ENCODE data around the gene WDR4.

WDR4 gene

GRCh38 chr21:42857216-42857615, 22.1 kb downstream of the WDR4 start:
- H3K27me3 ChIP-seq (ENCODE audit: insufficient read depth, insufficient read length): no peaks in the 10 kb centered on the region
- TF ChIP-seq SUZ12 (IDR thresholded peaks at IDR 0.05; ENCODE audit: extremely low read depth, insufficient read depth, insufficient read length): no peak
- TF ChIP-seq YY1 (IDR thresholded peaks at IDR 0.05; ENCODE audit: insufficient read depth, insufficient read length): no peak
- no peak for TF ChIP-seq ZNF274 (IDR thresholded peaks at IDR 0.05; ENCODE audit: low read depth, low read length)
- no peak for DNase-seq (ENCODE audit: low read depth, low spot score)
- H3K9me3 ChIP-seq (ENCODE audit: insufficient read depth, low read length): no peaks in the 10 kb centered on the region
- no peak overlapping the region for H3K4me3 ChIP-seq (ENCODE audit: insufficient read length, low read depth)
- peaks cover 95% of the 10 kb centered on the region for H3K36me3 ChIP-seq (ENCODE audit: insufficient read depth, insufficient read length, low read length)
- no peaks in the 10 kb centered on the region for H3K4me1 ChIP-seq (ENCODE audit: insufficient read depth, insufficient read length)
- H3K9ac ChIP-seq (ENCODE audit: insufficient read length, low read depth): no peak overlapping the region

DNA sequence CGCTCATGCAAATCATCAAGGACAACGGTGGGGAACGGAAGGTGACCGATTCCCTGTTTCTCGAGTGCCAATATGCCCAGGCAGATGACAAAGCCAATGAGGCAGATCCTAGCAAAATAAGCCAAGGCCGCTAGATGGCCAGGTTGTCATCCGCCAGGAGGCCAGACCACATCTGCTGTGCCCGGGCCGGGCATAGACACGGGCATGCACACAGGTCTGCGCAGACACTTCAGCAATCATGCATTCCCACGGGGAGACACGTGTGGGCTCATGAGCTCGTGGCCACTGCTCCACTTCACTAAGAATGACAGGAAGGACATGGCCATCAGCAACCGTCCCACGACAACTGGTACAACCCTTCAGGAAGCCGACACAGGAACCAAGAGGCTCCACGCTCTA, 23.4 kb downstream of the WDR4 start:
- Histone ChIP-seq H3K36me3 (ENCODE audit: insufficient read depth, insufficient read length, low read length) (peaks cover 98% of the 10 kb centered on the region), H3K4me1 (ENCODE audit: insufficient read depth, insufficient read length) (no peaks in the 10 kb centered on the region), H3K9me3 (ENCODE audit: insufficient read depth, low read length) (no peaks in the 10 kb centered on the region), H3K4me3 (ENCODE audit: insufficient read length, low read depth) (no peak overlapping the region), H3K27me3 (ENCODE audit: insufficient read depth, insufficient read length) (no peaks in the 10 kb centered on the region), H3K9ac (ENCODE audit: insufficient read length, low read depth) (no peak overlapping the region)
- TF ChIP-seq SUZ12 (IDR thresholded peaks at IDR 0.05; ENCODE audit: extremely low read depth, insufficient read depth, insufficient read length) (no peak), YY1 (IDR thresholded peaks at IDR 0.05; ENCODE audit: insufficient read depth, insufficient read length) (no peak), ZNF274 (IDR thresholded peaks at IDR 0.05; ENCODE audit: low read depth, low read length) (no peak)
- no peak for DNase-seq (ENCODE audit: low read depth, low spot score)

DNA sequence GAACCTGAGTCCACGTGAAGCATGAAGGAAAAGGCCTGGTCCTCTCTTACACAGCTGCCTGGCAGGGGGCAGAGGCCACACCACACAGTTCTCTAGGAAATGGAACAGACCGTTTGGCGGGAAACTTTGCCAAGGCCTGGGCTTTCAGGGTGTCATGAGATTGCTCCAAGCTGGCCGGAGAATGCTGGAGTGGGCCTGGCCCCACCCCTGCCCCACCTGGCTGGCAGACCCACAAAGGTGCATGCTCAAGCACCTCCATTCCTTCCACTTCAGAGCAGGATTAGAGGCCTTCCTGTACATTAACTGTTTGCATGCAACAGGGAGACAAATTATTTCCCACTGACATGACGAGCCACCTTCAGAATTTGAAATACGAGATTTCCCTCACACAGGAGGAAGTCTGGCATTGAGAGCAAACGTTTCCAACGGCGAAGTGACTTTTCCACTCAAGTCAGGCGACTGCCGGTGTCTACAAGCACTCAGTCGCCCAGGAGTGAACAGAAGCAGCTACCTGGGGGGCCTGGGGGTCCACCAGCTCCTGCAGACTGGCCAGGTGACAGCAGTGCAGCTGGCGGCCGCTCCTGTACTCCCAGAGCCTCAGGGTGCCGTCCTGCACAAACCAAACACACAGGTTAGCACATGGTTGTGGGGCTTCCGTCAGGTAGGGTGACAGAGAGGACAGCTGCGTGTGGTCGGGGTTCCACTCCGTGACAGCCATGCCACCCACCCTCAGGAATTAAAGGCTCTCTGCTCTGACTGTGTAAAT, 24.0 kb downstream of the WDR4 start:
- no peak for TF ChIP-seq YY1 (IDR thresholded peaks at IDR 0.05; ENCODE audit: insufficient read depth, insufficient read length)
- TF ChIP-seq ZNF274 (IDR thresholded peaks at IDR 0.05; ENCODE audit: low read depth, low read length): no peak
- TF ChIP-seq SUZ12 (IDR thresholded peaks at IDR 0.05; ENCODE audit: extremely low read depth, insufficient read depth, insufficient read length): no peak
- H3K27me3 ChIP-seq (ENCODE audit: insufficient read depth, insufficient read length): no peaks in the 10 kb centered on the region
- H3K4me3 ChIP-seq (ENCODE audit: insufficient read length, low read depth): no peak overlapping the region
- no peak overlapping the region for H3K9ac ChIP-seq (ENCODE audit: insufficient read length, low read depth)
- H3K9me3 ChIP-seq (ENCODE audit: insufficient read depth, low read length): no peaks in the 10 kb centered on the region
- no peak for DNase-seq (ENCODE audit: low read depth, low spot score)
- no peaks in the 10 kb centered on the region for H3K4me1 ChIP-seq (ENCODE audit: insufficient read depth, insufficient read length)
- H3K36me3 ChIP-seq (ENCODE audit: insufficient read depth, insufficient read length, low read length): peaks cover 98% of the 10 kb centered on the region

DNA sequence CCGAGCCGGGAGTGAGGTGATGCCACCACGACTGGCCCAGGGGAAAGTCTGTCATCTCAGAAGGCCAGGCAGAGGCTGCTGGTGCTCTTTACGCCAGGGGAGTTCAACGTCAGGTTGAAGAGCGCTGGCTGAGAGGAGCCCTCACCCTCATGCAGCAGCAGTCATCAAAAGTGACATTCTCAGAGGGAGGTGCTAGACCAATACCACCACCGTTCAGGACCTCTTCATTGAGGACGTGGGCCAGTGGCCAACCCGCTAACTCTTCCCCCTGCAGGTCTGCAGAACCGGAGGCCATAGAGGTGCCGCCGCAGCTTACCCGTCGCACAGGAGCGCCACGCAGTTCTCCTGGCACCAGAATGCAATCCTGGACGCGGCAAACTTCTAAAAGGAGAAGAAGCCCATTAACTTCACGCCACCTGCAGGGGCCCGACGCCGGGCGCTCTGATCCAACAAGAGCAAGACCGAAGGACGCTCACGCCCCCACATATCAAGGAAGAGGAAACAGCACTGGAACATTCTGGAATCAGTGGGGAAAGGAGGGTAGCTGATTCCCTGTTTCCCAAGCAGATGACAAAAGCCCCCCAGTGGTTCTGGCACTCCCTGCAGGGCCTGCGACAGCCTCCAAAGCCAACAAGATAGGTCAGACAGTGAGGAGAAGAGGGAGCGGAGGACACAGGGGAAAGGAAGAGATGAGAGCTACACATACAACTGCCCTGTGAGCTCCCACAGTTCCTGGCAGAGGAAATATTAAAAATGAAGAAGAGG, 24.9 kb downstream of the WDR4 start:
- TF ChIP-seq ZNF274 (IDR thresholded peaks at IDR 0.05; ENCODE audit: low read depth, low read length) (no peak), SUZ12 (IDR thresholded peaks at IDR 0.05; ENCODE audit: extremely low read depth, insufficient read depth, insufficient read length) (no peak), YY1 (IDR thresholded peaks at IDR 0.05; ENCODE audit: insufficient read depth, insufficient read length) (no peak)
- DNase-seq (ENCODE audit: low read depth, low spot score): no peak
- no peak overlapping the region for H3K4me3 ChIP-seq (ENCODE audit: insufficient read length, low read depth)
- no peaks in the 10 kb centered on the region for H3K9me3 ChIP-seq (ENCODE audit: insufficient read depth, low read length)
- H3K9ac ChIP-seq (ENCODE audit: insufficient read length, low read depth): no peak overlapping the region
- H3K36me3 ChIP-seq (ENCODE audit: insufficient read depth, insufficient read length, low read length): peaks cover 98% of the 10 kb centered on the region
- no peaks in the 10 kb centered on the region for H3K4me1 ChIP-seq (ENCODE audit: insufficient read depth, insufficient read length)
- no peaks in the 10 kb centered on the region for H3K27me3 ChIP-seq (ENCODE audit: insufficient read depth, insufficient read length)

DNA sequence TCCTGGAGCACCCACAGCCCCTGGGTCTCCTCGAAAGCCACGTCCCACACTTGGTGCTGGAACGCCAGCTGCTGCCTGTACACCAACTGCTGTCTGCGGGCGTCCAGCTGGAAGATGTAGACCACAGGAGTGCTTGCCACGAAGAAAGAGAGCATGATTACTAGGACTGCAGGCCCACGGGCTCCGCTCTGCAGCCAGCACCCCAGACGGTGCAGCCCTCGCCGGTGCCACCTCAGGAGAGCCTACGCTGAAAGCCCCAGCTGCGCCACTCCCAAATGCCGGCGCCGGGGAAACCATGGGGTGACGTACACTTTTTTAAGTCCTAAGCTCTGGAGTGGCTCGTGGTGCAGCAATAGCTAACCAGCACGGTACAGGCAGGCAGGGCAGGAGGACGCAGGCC, 25.7 kb downstream of the WDR4 start:
- H3K36me3 ChIP-seq (ENCODE audit: insufficient read depth, insufficient read length, low read length): peaks cover 97% of the 10 kb centered on the region
- no peaks in the 10 kb centered on the region for H3K27me3 ChIP-seq (ENCODE audit: insufficient read depth, insufficient read length)
- H3K4me1 ChIP-seq (ENCODE audit: insufficient read depth, insufficient read length): no peaks in the 10 kb centered on the region
- no peak overlapping the region for H3K4me3 ChIP-seq (ENCODE audit: insufficient read length, low read depth)
- no peak for TF ChIP-seq SUZ12 (IDR thresholded peaks at IDR 0.05; ENCODE audit: extremely low read depth, insufficient read depth, insufficient read length)
- no peak for TF ChIP-seq YY1 (IDR thresholded peaks at IDR 0.05; ENCODE audit: insufficient read depth, insufficient read length)
- TF ChIP-seq ZNF274 (IDR thresholded peaks at IDR 0.05; ENCODE audit: low read depth, low read length): no peak
- no peak for DNase-seq (ENCODE audit: low read depth, low spot score)
- H3K9ac ChIP-seq (ENCODE audit: insufficient read length, low read depth): no peak overlapping the region
- H3K9me3 ChIP-seq (ENCODE audit: insufficient read depth, low read length): no peaks in the 10 kb centered on the region

DNA sequence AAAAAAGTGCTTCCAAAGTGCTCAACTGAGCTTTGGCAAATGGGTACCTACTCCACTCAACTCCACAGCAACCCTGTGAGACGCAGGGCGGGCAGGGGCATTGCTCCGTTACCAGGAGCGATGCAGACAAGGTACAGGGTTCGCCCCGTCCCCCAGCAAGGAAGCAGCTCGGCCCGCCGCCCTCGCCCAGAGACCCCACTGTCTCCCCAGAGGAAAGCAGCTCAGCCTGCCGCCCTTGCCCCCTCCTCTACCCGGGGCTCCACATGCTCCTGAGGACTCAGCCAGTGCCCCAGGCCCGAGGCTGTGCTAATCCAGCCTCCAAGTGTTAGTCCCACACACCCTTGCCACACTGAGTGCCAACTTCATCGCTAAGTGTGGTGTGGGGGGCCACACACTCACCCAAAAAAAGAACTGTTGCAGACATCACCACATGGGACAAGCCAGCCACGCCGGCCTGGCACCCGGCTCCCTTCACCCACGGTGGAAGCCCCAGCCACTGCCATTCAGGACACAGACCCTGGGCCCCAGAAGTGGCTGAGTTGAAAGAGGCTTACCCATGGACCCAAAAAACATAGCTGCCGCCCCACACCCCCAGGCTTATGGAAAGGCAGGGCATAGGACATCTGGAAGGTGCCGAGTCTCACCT, 26.3 kb downstream of the WDR4 start:
- Histone ChIP-seq H3K9ac (ENCODE audit: insufficient read length, low read depth) (no peak overlapping the region), H3K27me3 (ENCODE audit: insufficient read depth, insufficient read length) (no peaks in the 10 kb centered on the region), H3K4me3 (ENCODE audit: insufficient read length, low read depth) (no peak overlapping the region), H3K36me3 (ENCODE audit: insufficient read depth, insufficient read length, low read length) (peaks cover 95% of the 10 kb centered on the region), H3K4me1 (ENCODE audit: insufficient read depth, insufficient read length) (no peaks in the 10 kb centered on the region), H3K9me3 (ENCODE audit: insufficient read depth, low read length) (no peaks in the 10 kb centered on the region)
- DNase-seq (ENCODE audit: low read depth, low spot score): no peak
- TF ChIP-seq SUZ12 (IDR thresholded peaks at IDR 0.05; ENCODE audit: extremely low read depth, insufficient read depth, insufficient read length): no peak
- TF ChIP-seq YY1 (IDR thresholded peaks at IDR 0.05; ENCODE audit: insufficient read depth, insufficient read length): no peak
- TF ChIP-seq ZNF274 (IDR thresholded peaks at IDR 0.05; ENCODE audit: low read depth, low read length): no peak
